ENCODE results near the gene DBNDD2.

The DBNDD2 gene

DNA sequence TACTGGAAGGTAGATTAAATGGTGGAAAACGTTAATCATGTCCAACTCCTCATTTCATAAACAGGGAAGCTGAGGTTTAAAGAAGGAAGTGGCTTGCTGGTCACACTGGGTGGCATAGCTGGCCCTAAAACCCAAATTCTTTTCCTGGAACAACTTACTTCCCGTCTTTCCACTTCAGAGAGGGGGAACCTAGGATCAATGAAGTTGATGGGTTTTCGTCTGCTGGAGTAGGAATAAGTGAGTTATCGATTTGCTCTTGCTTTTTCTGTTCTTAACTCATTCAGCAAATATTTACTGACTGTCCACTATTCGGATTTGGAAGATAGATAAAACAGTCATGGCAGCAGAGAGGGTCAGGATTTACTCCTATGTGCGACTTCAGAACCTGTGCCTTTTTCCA lies 46.3 kb upstream of the DBNDD2 start:
- H3K79me2 ChIP-seq (ENCODE audit: control insufficient read depth, low read length): peaks cover 25% of the 10 kb centered on the region
- 0 out of 2 replicates have a peak, but pooled peaks cover 4% of the 10 kb centered on the region for H4K20me1 ChIP-seq (ENCODE audit: control insufficient read depth, insufficient read depth, low read depth, low read length)
- H3K4me1 ChIP-seq (ENCODE audit: control insufficient read depth, low read length): peaks cover 48% of the 10 kb centered on the region
- TF ChIP-seq, protein P1, sequence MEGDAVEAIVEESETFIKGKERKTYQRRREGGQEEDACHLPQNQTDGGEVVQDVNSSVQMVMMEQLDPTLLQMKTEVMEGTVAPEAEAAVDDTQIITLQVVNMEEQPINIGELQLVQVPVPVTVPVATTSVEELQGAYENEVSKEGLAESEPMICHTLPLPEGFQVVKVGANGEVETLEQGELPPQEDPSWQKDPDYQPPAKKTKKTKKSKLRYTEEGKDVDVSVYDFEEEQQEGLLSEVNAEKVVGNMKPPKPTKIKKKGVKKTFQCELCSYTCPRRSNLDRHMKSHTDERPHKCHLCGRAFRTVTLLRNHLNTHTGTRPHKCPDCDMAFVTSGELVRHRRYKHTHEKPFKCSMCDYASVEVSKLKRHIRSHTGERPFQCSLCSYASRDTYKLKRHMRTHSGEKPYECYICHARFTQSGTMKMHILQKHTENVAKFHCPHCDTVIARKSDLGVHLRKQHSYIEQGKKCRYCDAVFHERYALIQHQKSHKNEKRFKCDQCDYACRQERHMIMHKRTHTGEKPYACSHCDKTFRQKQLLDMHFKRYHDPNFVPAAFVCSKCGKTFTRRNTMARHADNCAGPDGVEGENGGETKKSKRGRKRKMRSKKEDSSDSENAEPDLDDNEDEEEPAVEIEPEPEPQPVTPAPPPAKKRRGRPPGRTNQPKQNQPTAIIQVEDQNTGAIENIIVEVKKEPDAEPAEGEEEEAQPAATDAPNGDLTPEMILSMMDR (IDR thresholded peaks at IDR 0.05; ENCODE audit: low read depth, low read length, poor library complexity, severe bottlenecking): no peak
- TF ChIP-seq EZH2phosphoT487 (IDR thresholded peaks at IDR 0.05; ENCODE audit: borderline replicate concordance, low read length): no peak
- peak overlapping the region; percentile 11; the same call in 1 of the 2 replicates for H3K4me2 ChIP-seq (ENCODE audit: low read length)
- peaks cover 23% of the 10 kb centered on the region for H3K36me3 ChIP-seq (ENCODE audit: control insufficient read depth, low read length)
- H3K9me3 ChIP-seq (ENCODE audit: control insufficient read depth, insufficient read depth, low read length): no peaks in the 10 kb centered on the region
- no peaks in the 10 kb centered on the region for H3K27me3 ChIP-seq (ENCODE audit: control insufficient read depth, low read length)
- H3F3A ChIP-seq (ENCODE audit: control insufficient read depth, insufficient read depth): peaks cover 4% of the 10 kb centered on the region
- no peaks in the 10 kb centered on the region for H3K9me2 ChIP-seq (replicated peaks; ENCODE audit: control insufficient read depth, low read length)
- no peak overlapping the region; the same call in 1 of the 2 replicates for H3K4me3 ChIP-seq (ENCODE audit: low read length)
- H3K27ac ChIP-seq (ENCODE audit: low read depth, low read length): no peak overlapping the region

DNA sequence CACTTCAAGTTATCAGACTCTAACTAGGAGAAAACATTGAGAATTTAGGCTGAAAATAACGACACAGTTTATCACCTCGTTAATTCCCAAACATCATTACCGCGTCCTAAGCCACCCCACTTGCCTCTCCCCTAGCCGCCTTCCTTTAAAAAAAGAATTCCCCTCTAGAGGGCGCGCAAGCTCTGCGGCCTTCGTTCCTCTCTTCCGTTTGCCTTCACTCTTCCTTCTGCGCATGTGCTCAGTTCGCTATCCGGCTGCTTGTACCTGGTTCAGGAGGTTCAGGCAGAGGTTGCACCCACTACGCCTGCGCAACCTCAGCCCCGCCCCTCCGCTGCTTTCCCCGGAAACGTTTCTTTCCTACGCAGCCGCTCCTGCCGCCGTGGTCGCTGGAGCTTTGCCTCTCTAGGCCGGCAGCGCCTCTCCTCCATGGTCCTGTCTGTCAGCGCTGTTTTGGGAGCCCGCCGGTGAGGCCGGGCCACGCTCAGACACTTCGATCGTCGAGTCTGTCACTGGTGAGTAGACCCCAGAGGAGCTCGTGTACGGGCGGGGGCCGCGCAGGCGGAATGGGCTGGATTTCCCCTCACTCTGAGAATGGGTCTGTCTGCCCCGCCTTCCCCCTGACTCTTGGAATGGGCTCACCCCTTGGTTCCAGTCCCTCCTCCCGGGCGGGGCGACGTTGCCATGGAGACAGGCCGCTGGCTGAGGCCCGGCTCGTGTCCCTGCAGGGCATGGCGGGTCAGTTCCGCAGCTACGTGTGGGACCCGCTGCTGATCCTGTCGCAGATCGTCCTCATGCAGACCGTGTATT lies 45.1 kb upstream of the DBNDD2 start, which contains the start of gene SYS1:
Gene SYS1 (plus strand): TSS at position 353 of the 807 bp plus-strand sequence. CDS start 376 bp downstream, at position 729.
- H3K4me1 ChIP-seq (ENCODE audit: control insufficient read depth, low read length): peaks cover 60% of the 10 kb centered on the region
- peaks cover 31% of the 10 kb centered on the region for H3K79me2 ChIP-seq (ENCODE audit: control insufficient read depth, low read length)
- H3K9me2 ChIP-seq (replicated peaks; ENCODE audit: control insufficient read depth, low read length): no peaks in the 10 kb centered on the region
- no peaks in the 10 kb centered on the region for H3K9me3 ChIP-seq (ENCODE audit: control insufficient read depth, insufficient read depth, low read length)
- peak within 1 kb of the TSS; percentile 71 for H3K27ac ChIP-seq (ENCODE audit: low read depth, low read length)
- peak within 1 kb of the TSS; percentile 97 for H3K4me2 ChIP-seq (ENCODE audit: low read length)
- peaks cover 11% of the 10 kb centered on the region for H4K20me1 ChIP-seq (ENCODE audit: control insufficient read depth, insufficient read depth, low read depth, low read length)
- no peaks in the 10 kb centered on the region for H3K27me3 ChIP-seq (ENCODE audit: control insufficient read depth, low read length)
- H3F3A ChIP-seq (ENCODE audit: control insufficient read depth, insufficient read depth): peaks cover 11% of the 10 kb centered on the region
- peaks cover 34% of the 10 kb centered on the region for H3K36me3 ChIP-seq (ENCODE audit: control insufficient read depth, low read length)
- peak within 1 kb of the TSS; percentile 93 for H3K4me3 ChIP-seq (ENCODE audit: low read length)
- TF ChIP-seq, protein P1 (IDR thresholded peaks at IDR 0.05; ENCODE audit: low read depth, low read length, poor library complexity, severe bottlenecking): peak; percentile 80
- no peak for TF ChIP-seq EZH2phosphoT487 (IDR thresholded peaks at IDR 0.05; ENCODE audit: borderline replicate concordance, low read length)

DNA sequence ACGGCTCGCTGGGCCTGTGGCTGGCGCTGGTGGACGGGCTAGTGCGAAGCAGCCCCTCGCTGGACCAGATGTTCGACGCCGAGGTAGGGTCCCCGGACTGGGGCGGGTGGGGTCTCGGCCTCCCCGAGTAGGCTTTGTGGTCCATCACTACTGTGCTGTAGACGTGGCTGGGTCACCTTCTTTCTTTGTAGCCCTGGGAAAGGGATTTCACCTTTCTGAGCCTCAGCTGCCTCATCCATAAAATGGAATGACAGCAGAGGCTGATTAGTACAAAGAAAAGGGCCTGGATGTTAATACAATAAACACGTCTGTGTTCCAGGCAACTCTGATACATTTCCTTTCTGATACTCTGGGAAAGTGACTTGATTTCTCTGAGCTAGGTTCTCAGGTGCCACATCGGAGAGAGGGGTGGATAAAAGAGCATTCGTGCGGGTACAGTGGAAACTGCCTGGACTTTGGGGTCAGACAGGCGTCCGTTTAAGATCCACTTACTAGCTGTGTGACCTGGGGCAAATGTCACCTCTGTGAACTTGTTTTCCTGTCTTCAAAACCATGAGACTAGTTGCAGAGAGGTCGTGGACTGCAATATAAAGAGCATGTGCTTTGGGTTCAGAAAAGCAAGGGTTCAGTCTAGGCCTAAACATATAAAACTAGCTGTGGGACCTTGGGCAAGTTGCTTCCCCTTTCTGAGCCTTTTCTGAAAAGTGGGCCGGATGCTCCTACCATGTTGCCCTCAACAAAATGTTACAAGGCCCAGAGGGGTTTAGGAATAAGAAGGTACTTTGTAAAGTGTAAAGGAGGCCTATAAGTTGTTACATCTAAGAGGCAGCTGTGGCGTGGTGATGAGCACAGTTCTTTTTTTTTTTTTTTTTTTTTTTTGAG lies 44.2 kb upstream of the DBNDD2 start:
- peaks cover 18% of the 10 kb centered on the region for H3F3A ChIP-seq (ENCODE audit: control insufficient read depth, insufficient read depth)

More for the DNA sequence above, 44.2 kb upstream of the DBNDD2 start:
- Histone ChIP-seq H3K9me2 (replicated peaks; ENCODE audit: control insufficient read depth, low read length) (no peaks in the 10 kb centered on the region), H3K27ac (ENCODE audit: low read depth, low read length) (peak overlapping the region; percentile 71), H3K36me3 (ENCODE audit: control insufficient read depth, low read length) (peaks cover 40% of the 10 kb centered on the region), H3K27me3 (ENCODE audit: control insufficient read depth, low read length) (no peaks in the 10 kb centered on the region), H3K9me3 (ENCODE audit: control insufficient read depth, insufficient read depth, low read length) (no peaks in the 10 kb centered on the region), H3K4me2 (ENCODE audit: low read length) (peak overlapping the region; percentile 97), H3K4me1 (ENCODE audit: control insufficient read depth, low read length) (peaks cover 62% of the 10 kb centered on the region), H3K4me3 (ENCODE audit: low read length) (peak overlapping the region; percentile 93), H4K20me1 (ENCODE audit: control insufficient read depth, insufficient read depth, low read depth, low read length) (peaks cover 16% of the 10 kb centered on the region), H3K79me2 (ENCODE audit: control insufficient read depth, low read length) (peaks cover 35% of the 10 kb centered on the region)
- no peak for TF ChIP-seq EZH2phosphoT487 (IDR thresholded peaks at IDR 0.05; ENCODE audit: borderline replicate concordance, low read length)
- TF ChIP-seq, protein P1 (IDR thresholded peaks at IDR 0.05; ENCODE audit: low read depth, low read length, poor library complexity, severe bottlenecking): no peak

Measured in DOHH2 (cell line).